AG08396 (cell line): ENCODE results near the gene ATP6V1A.
A peak's percentile ranks its signal among the peaks of the same experiment; 100 is the strongest.

Source experiments
- DNase-seq: peaks from one replicate; pipeline ENCODE4 v3.0.0; 2012; ENCODE audit warnings: low spot score, mixed read lengths

The ATP6V1A gene

DNA sequence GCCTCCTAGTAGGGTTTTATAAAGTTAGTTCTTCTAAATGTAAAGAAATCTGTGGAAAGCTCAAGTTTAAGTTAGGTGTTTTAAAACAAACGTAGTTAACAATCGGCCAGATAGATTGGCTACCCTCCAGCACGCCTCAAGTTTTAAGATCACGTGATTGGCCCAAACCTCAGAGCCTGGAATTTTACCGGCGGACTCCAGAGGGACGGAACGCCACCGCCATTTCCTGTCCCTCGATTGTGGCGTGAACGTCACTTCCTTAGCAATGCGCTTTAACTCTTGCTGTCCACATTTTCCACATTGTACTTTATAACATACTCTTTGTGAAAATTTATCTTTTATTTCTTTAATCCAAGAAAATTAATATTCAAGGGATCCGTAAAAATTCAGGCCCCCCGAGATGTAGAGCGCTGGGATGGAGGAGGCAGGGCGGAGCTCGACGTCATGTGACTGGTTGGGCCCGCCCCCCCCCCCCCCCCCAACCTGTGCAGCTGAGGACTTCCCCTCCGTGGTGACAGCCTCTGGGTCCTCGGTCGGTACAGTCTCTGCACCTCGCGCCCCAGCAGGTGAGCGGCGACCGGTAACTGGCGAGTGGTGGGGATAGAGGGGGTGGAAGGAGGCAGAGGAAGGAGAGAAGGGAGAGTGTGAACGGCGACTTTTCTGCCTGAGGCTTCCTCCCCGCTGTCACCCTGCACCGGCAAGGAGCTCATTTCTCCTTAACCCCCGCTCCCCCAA, at the start of gene ATP6V1A:
Gene ATP6V1A, plus strand, starts transcription at position 488 of the 735 bp plus-strand sequence. CDS start 31,719 bp downstream, outside the sequence.
- DNase-seq = peak; percentile 82

DNA sequence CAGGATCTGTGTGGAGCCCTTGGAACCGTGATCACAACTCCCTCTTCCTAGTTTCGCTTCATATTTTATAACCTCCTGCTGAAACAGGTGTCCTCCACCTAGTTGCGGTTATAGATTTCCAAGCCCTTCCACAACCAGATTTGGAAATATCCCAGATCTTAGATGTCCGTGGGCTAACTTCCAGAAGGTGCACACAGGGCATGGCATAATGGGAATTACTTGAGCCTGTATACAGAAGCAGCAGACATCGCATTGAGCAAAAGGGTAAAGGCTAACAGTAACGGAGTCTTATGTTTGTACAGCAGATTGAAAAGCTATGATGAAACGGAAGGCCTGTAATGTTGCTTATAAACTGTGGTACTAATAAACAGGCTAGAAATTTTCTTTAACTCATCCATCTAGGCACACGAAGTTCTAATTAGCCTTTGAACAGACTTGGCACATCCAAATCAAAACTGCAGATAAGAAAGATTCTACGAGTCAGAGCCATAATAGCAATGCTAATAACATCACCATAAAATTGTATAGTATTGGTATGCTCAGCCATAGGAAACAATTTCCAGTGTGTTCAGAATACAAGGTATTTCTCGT, 49.2 kb upstream of the ATP6V1A start:
- DNase-seq = peak; percentile 18

GRCh38 chr3:113698213-113698742, 48.6 kb upstream of the ATP6V1A start:
- no peak for DNase-seq

DNA sequence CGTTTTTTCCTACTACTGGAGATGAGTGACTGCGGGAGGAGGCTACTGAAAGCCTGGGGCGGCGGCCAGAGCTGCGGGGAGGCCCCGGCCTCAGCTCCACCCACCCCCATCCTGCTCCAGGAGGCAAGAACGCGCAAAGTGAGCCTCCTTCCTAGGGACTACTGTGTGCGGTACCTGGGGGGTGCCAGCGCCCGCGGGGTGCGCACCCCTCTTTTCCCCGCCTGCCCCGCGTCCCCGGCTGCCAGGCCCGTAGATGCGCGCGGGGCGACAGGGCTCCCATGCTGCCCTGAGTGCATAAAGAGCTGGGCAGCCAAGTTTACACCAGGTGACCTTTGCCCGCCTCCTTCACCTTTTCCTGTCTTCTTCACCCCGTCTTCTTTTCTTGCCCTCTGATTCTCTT, 47.9 kb upstream of the ATP6V1A start:
- DNase-seq = peak; percentile 34

GRCh38 chr3:113707835-113708234, 39.0 kb upstream of the ATP6V1A start:
- DNase-seq = no peak

DNA sequence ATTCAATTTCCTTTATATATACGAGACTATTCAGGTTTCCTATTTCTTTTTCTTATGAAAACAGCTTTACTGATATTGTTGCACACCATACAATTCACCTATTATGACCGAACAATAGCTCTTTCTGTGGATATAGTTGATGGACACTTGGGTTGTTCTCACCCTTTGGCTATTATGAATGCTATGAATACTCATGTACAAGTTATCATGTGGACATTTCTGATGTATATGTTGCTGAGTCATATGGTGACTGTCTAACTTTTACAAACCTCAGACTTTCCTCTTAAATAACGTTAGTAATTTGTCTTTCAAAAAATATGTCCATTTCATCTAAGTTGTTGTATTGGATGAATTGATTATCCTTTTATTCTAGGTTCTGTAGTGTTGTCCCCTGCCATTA, 34.7 kb upstream of the ATP6V1A start:
- DNase-seq = no peak

DNA sequence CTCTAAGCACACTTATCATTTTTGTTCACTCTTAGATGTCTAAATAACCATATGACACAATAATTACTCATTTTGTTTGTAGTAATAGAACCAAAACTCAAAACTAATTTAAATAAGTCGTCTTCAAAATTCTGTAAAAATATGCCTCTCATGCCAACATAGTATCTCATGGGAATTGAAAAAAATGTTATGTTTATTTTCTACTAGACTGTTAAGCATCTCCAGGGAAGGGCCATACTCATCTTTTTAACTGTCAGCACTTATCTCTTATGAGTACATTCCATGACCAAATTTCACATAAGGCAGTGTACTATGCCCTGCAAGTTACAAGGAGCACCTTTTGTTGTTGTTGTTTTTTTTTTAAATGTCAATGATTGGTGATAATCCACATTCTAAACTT, 32.1 kb upstream of the ATP6V1A start:
- no peak for DNase-seq

DNA sequence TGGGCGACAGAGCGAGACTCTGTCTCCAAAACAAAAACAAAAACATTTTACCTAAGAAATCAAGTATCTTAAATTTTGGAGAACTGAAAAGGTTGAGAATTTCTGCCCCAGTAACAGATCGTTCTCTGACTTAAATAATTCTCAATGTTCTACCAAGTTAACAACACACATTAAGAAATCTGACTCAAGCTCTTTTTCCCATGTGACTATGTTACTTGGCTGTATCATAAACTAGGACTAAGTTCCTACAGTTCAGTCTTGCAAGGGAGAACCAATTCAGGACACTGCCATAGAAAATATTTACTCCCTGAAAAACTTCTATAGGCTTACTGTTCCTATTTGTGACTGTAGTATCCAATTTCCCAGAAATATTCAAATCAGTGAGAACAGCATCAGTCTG, 29.5 kb upstream of the ATP6V1A start:
- no peak for DNase-seq

DNA sequence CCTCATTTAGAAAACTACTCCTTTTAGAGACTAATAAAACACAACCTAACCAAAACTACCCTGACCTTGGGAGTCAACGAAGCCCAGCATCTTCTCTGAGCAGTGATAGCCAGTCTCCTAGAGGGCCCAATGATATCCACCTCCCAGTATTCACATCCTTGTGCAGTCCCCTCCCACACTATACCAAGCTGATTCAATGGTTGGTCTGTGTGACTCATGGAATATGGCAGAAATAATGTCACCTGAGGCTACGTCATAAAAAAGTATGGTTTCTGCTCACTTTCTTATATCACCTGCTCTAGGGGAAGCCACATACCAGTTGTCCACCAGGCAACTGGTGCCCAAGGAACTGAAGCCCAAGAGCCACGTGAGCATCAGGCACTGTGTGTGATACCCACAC, 29.0 kb upstream of the ATP6V1A start:
- DNase-seq = no peak

DNA sequence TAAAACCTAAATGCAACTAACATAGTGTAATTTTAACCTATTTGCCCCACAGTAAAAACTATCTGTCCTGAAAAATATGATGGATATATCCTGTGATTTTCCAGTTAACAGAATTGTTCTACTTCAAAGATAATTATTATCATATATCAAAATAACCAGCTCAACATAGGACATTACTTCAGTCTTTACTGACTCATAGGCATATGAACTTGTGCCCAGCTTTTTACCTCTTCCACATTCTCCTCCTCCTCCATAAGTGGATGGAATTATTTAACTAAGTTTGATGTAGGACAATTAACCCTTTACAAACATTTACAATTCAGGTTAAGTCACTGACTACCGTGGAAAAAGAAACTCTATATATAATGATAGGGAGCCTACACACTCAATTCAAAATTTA, 27.5 kb upstream of the ATP6V1A start:
- DNase-seq = no peak

GRCh38 chr3:113719758-113720157, 27.1 kb upstream of the ATP6V1A start:
- no peak for DNase-seq

DNA sequence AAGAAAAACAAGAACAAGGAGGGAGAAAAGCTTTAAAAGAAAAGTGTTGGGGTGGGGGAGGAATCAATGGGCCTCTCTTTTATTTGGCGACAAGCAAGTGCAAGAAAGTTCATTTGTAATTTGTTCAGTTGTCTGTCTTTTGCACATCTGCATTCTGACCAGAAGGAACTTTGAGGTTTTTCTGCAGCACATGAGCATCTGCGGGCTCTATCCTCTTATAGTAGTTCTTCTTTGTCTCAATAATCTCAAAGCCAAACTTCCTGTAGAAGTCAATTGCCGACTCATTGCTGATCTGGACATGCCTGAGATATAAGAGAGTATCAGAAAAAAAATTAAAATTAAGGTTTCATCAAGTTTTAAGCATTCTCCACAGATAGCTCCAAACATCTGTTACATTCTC, 25.2 kb upstream of the ATP6V1A start:
- no peak for DNase-seq

DNA sequence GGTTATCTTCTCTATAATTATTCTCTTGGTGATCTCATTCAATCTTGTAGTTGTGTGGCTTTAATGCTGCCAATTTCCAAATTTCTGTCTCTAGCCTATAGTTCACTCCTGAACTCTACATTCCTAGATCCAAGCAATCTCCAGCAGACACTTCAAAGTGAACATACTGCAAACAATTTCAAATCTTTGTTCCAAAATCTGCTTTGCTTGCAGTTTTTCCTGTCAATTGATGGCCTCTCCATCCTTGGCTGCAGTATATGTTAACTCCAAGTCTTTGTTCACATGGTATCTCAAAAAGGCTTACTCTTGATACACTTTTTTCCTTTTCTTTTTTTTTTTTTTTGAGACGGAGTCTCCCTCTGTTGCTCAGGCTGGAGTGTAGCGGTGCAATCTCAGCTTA, 18.2 kb upstream of the ATP6V1A start:
- DNase-seq = no peak

GRCh38 chr3:113730550-113730949, 16.3 kb upstream of the ATP6V1A start:
- no peak for DNase-seq

DNA sequence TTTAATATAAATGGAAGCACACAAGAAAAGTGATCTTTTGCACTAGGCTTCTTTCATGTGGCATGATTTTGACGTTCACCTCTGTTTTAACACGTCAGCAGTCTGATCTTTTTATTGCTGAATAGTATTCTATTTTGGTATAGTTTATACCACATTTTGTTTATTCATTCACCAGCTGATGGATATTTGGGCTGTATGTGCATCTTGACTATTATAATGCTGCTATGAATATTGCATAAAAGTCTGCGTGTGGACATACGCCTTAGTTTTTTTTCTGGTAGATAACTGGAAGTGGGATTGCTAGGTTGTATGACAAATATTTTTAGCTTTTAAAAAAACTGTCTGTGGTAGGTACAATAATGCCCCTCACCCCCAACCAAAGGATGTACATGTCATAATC, 15.1 kb upstream of the ATP6V1A start:
- no peak for DNase-seq

DNA sequence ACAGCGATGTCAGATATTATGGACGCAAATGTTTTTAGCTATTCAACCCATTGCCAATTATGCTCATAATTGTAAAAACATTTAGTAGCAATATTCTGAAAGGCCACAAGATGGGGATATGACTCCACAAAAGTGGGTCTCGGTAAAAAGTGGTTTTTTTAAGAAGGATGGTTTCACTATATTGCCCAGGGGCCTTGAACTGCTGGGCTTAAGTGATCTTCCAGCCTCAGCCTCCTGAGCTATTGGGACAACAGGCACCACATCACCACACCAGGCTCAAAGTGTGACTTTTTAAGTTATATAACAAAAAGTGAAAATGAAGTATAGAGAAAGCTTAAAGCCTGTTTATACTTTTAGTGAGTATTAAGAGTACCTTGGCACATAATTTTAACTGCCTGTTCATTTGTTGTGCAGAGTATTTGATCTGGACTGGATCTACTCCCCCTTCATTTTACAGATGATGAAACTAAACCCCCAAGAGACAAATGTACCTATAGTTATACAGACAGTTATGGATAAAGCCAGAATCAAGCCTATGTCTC, 10.2 kb upstream of the ATP6V1A start:
- DNase-seq = peak; percentile 22

- DNase-seq = no peak
Observed at GRCh38 chr3:113741086-113741485, 5.7 kb upstream of the ATP6V1A start.

DNA sequence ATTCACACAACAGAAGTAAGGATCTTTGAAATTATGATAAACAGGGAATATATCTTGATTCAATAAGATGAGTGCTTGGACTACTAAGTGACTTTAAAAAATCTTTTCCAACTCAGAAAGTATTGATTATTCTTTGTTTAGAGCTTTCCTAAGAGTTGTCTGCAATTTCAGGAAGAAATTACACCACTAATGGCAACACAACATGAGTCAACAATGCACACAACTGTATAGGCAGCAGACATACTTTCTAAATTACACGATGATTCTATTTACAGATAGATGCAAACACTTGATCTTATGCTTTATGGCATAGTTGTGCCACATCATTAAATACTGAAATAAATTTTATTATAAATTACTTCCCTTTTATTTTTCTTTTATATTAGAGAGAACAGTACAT, 5.2 kb upstream of the ATP6V1A start:
- no peak for DNase-seq

DNA sequence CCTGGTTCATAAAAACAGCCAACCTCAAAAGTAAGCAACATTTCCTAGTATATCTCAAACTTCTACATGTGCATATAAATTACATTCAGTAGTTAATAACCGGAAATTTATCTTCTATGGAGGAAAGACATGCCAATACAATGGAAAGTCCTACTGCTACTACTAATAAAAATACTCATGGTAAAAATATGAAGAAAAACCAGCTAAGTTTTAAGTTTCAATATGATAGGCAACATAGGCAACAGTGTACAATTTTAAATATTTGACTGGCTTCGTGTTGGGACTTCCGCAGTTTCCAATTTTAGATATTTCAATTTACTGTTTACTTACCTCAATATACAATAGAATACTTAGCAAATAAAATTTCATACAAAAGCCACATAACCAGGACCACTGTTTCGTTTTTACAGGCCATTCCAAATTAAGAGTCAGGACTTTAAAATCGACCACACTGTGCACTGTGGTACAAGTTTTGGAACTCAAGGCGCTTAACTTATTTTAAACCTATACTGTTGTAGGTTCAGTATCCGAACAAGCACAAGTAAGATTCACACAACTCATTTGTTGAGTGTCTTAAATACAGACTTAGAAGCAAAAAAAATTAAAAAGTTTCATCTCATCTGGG, 3.7 kb upstream of the ATP6V1A start:
- no peak for DNase-seq

DNA sequence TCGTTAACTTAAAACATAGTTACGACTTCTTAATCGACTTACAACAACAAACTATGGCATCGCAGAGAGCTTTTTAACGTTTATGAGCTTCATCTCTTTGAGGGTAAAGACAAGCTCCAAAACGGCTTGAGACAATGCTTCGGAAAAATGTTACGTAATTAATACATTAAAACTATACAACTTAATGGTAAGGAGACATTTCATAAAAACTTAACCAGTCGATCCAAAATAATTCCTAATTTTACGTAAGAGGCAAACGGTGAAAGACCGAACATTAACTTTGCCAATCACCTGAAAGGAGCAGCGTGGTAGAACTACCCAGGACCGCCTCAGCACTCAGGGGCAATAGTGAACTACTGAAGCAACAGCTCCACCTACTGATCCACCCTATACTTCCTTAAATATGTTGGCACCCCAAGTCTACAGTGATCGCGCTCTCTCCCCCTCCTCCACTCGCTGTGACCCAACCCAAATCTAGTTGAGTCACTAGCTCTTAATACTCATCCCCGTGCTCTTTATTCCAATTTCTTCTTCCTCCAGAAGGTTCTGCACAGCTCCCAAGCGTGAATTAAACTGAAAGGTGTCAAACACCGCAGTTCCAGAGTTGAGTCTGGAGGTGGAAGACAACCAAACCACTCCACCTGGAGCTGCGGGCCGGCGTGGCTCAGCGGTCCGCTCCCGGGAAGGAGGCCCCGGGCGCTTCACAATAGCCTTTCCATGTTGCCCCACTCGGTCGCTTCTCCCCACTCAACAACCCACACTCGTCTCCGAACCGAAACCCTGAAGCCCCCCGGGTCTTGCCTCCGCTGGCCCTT, 1.7 kb upstream of the ATP6V1A start:
- DNase-seq = peak; percentile 78

DNA sequence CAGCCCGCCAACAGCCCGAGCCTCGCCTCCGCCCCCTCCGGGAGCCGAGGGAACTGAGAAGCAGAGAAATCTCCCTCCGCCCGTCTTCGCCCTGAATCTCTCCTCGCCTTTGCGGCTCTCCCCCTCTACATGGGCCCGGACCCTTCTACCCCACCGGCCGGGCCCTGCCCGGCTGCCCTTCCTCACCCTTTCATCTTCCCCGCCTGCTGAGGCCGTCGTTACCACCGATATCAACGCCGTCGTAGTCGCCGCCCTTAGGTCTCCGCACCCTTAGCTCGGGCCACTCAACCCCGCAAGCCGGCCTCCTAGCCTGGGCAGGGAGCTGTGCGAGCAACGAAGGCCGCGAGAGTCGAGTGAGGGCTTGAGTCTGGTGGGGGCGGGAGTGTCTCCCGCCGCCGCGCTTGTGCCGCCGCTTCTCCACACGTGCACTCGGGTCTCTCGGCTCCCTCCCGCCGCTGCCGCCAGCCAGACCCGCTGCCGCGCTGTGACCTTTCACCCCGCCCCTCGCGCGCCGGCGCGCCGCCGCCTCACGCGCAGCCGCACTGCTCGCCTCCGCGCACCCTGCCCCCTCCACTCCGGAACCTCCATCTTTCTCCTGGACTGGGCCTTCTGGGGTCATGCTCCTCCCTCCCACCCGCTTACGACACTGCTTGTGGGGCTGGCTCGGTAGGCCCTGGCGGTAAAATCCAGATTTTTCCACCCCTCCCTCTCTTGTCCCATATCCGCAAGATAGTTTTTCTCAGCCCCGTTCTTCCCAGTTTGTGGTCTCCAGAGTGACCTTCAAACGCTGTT, 883 bp upstream of the ATP6V1A start, which contains the start of gene NAA50:
Gene NAA50, minus strand, starts transcription at position 494 of the 792 bp plus-strand sequence. Its CDS starts 300 bp downstream, at position 194.
- peak; percentile 94 for DNase-seq
